Astrocyte (in vitro differentiated cells and primary cell): ENCODE measurements around the gene COL28A1. TPM values are rescaled to one million over a fixed set of nuclear protein-coding genes. Genes with fewer than 3 reads are reported as not detected.

Experiments
- DNase-seq: peaks from one replicate; pipeline ENCODE4 v3.0.0-alpha.2; 2010; ENCODE audit warnings: low read depth
- FAIRE-seq: peaks from 2 replicates; lab custom pipeline; 2011; peaks lifted over from hg19 to GRCh38; lab: Jason Lieb, UNC
- H2AFZ ChIP-seq: 2 replicates; pipeline ENCODE4 v1.6.0; 2012; ENCODE audit warnings: low read depth, low read length, inconsistent platforms
- H3K27ac ChIP-seq: 2 replicates; pipeline ENCODE4 v1.5.1; 2011; ENCODE audit warnings: low read depth, low read length, inconsistent platforms
- H3K27me3 ChIP-seq: 2 replicates; pipeline ENCODE4 v1.6.0; 2011; ENCODE audit warnings: low read length, inconsistent platforms; ENCODE audit not compliant: insufficient read depth
- H3K36me3 ChIP-seq: 2 replicates; pipeline ENCODE4 v1.5.1; 2011; ENCODE audit warnings: low read length, inconsistent platforms; ENCODE audit not compliant: insufficient read depth
- H3K4me1 ChIP-seq: 2 replicates; pipeline ENCODE4 v1.5.1; 2011; ENCODE audit warnings: low read length, inconsistent platforms; ENCODE audit not compliant: insufficient read depth
- H3K4me2 ChIP-seq: 2 replicates; pipeline ENCODE4 v1.6.0; 2012; ENCODE audit warnings: low read length, inconsistent platforms
- H3K4me3 ChIP-seq: 2 replicates; pipeline ENCODE4 v1.5.1; 2011; ENCODE audit warnings: low read depth, mild to moderate bottlenecking, low read length, inconsistent platforms; ENCODE audit not compliant: insufficient read depth
- H3K79me2 ChIP-seq: 2 replicates; pipeline ENCODE4 v1.6.0; 2012; ENCODE audit warnings: mild to moderate bottlenecking, low read length, inconsistent platforms; ENCODE audit not compliant: insufficient read depth
- H3K9ac ChIP-seq: 2 replicates; pipeline ENCODE4 v1.6.0; 2012; ENCODE audit warnings: mild to moderate bottlenecking, low read length, inconsistent platforms
- H3K9me3 ChIP-seq: 2 replicates; pipeline ENCODE4 v1.5.1; 2012; ENCODE audit warnings: low read depth, mild to moderate bottlenecking, low read length, inconsistent platforms; ENCODE audit not compliant: insufficient read depth
- H4K20me1 ChIP-seq: 2 replicates; pipeline ENCODE4 v1.6.0; 2012; ENCODE audit warnings: low read length, inconsistent platforms; ENCODE audit not compliant: insufficient read depth
- H3K27ac Mint-ChIP-seq: one replicate; pipeline ENCODE4 v1.8.0; 2021; ENCODE audit warnings: mild to moderate bottlenecking, mixed read lengths; ENCODE audit not compliant: unreplicated experiment
- H3K27me3 Mint-ChIP-seq: one replicate; pipeline ENCODE4 v1.8.0; 2021; ENCODE audit warnings: low read depth, mixed read lengths; ENCODE audit not compliant: unreplicated experiment
- H3K36me3 Mint-ChIP-seq: one replicate; pipeline ENCODE4 v1.8.0; 2021; ENCODE audit warnings: low read depth, mixed read lengths; ENCODE audit not compliant: unreplicated experiment
- H3K4me1 Mint-ChIP-seq: one replicate; pipeline ENCODE4 v1.8.0; 2021; ENCODE audit warnings: low read depth, mixed read lengths; ENCODE audit not compliant: unreplicated experiment
- H3K4me3 Mint-ChIP-seq: one replicate; pipeline ENCODE4 v1.8.0; 2021; ENCODE audit warnings: mild to moderate bottlenecking, moderate library complexity, mixed read lengths; ENCODE audit not compliant: unreplicated experiment
- H3K9me3 Mint-ChIP-seq: one replicate; pipeline ENCODE4 v1.8.0; 2021; ENCODE audit warnings: mild to moderate bottlenecking, mixed read lengths; ENCODE audit not compliant: unreplicated experiment
- EZH2 ChIP-seq: IDR thresholded peaks from 2 replicates; pipeline ENCODE4 v1.6.1; 2012; ENCODE audit warnings: mild to moderate bottlenecking, low read length, inconsistent platforms; ENCODE audit not compliant: insufficient read depth
- total RNA-seq: library from RNA; stranded (reverse); gene quantifications from 2 replicates; pipeline ENCODE4 v1.2.1, GENCODE V29; 2021
- TF ChIP-seq, protein P1 (sequence below): IDR thresholded peaks from 2 replicates; pipeline ENCODE4 v1.5.1; 2011; ENCODE audit warnings: low read depth, mild to moderate bottlenecking, inconsistent platforms, low read length, moderate library complexity; ENCODE audit not compliant: insufficient read depth

COL28A1 gene
- total RNA-seq, 1 donor from 2014 or later, result 0.11 TPM

DNA sequence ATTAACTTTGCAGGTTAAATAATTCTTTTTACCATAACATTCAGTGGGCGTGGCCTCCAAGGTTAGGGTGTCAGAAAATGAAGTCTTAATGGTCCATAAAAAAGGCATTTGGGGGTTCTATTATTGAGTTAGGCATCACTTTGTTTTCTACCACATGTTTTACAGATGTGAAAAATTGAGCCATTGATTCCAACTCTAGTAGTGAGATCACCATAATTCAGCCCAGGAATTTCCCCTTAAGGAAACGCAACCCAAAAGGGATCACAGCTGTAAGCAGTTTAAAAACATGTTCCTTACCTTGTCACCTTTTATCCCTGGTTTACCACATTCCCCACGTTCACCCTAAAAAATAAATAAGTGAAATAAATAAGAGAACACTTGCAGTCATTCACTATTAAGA, 24.9 kb downstream of the COL28A1 start:
- no peak overlapping the region for H3K4me3 Mint-ChIP-seq
- no peaks in the 10 kb centered on the region for H3K9me3 Mint-ChIP-seq
- H3K4me3 ChIP-seq, result no peak overlapping the region
- TF ChIP-seq, protein P1, sequence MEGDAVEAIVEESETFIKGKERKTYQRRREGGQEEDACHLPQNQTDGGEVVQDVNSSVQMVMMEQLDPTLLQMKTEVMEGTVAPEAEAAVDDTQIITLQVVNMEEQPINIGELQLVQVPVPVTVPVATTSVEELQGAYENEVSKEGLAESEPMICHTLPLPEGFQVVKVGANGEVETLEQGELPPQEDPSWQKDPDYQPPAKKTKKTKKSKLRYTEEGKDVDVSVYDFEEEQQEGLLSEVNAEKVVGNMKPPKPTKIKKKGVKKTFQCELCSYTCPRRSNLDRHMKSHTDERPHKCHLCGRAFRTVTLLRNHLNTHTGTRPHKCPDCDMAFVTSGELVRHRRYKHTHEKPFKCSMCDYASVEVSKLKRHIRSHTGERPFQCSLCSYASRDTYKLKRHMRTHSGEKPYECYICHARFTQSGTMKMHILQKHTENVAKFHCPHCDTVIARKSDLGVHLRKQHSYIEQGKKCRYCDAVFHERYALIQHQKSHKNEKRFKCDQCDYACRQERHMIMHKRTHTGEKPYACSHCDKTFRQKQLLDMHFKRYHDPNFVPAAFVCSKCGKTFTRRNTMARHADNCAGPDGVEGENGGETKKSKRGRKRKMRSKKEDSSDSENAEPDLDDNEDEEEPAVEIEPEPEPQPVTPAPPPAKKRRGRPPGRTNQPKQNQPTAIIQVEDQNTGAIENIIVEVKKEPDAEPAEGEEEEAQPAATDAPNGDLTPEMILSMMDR, result no peak
- no peak for TF ChIP-seq EZH2
- H3K4me1 ChIP-seq, result no peaks in the 10 kb centered on the region
- no peak overlapping the region for H3K27ac ChIP-seq
- no peaks in the 10 kb centered on the region for H4K20me1 ChIP-seq
- H3K36me3 ChIP-seq, result no peaks in the 10 kb centered on the region
- no peaks in the 10 kb centered on the region for H3K4me1 Mint-ChIP-seq
- FAIRE-seq, result no peak
- no peaks in the 10 kb centered on the region for H3K27me3 ChIP-seq
- no peaks in the 10 kb centered on the region for H3K79me2 ChIP-seq
- DNase-seq, result no peak
- no peak overlapping the region for H2AFZ ChIP-seq
- no peaks in the 10 kb centered on the region for H3K36me3 Mint-ChIP-seq
- no peaks in the 10 kb centered on the region for H3K27me3 Mint-ChIP-seq
- no peaks in the 10 kb centered on the region for H3K9me3 ChIP-seq
- H3K4me2 ChIP-seq, result no peak overlapping the region
- H3K9ac ChIP-seq, result no peak overlapping the region
- H3K27ac Mint-ChIP-seq, result no peak overlapping the region

DNA sequence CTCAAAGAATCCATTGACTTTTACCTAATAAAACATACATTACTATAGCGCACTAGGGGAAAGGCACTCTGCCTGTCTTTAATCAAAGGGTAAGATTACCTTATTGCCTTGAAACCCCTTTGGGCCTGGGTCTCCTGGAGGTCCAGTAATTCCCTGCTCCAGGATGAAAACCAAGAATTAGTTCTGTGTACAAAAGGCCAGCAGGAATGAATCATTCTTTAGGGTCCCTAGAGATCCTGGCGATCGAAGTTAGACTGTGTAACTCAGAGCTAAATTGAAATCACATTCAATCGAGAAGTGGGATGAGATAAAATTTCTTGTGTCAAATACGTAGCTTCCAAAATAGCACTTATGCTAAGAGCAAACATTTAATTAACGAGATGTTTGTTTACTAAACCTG, 29.8 kb downstream of the COL28A1 start:
- H3K4me1 Mint-ChIP-seq, result no peaks in the 10 kb centered on the region
- FAIRE-seq, result no peak
- Histone ChIP-seq H3K4me3 (no peak overlapping the region), H3K9ac (no peak overlapping the region), H3K36me3 (no peaks in the 10 kb centered on the region), H3K27me3 (no peaks in the 10 kb centered on the region), H2AFZ (no peak overlapping the region), H3K9me3 (no peaks in the 10 kb centered on the region), H4K20me1 (no peaks in the 10 kb centered on the region), H3K79me2 (no peaks in the 10 kb centered on the region), H3K27ac (no peak overlapping the region), H3K4me2 (no peak overlapping the region), H3K4me1 (no peaks in the 10 kb centered on the region)
- no peaks in the 10 kb centered on the region for H3K36me3 Mint-ChIP-seq
- H3K27ac Mint-ChIP-seq, result no peak overlapping the region
- no peaks in the 10 kb centered on the region for H3K9me3 Mint-ChIP-seq
- H3K27me3 Mint-ChIP-seq, result no peaks in the 10 kb centered on the region
- H3K4me3 Mint-ChIP-seq, result no peak overlapping the region
- TF ChIP-seq, protein P1, result no peak
- no peak for DNase-seq

DNA sequence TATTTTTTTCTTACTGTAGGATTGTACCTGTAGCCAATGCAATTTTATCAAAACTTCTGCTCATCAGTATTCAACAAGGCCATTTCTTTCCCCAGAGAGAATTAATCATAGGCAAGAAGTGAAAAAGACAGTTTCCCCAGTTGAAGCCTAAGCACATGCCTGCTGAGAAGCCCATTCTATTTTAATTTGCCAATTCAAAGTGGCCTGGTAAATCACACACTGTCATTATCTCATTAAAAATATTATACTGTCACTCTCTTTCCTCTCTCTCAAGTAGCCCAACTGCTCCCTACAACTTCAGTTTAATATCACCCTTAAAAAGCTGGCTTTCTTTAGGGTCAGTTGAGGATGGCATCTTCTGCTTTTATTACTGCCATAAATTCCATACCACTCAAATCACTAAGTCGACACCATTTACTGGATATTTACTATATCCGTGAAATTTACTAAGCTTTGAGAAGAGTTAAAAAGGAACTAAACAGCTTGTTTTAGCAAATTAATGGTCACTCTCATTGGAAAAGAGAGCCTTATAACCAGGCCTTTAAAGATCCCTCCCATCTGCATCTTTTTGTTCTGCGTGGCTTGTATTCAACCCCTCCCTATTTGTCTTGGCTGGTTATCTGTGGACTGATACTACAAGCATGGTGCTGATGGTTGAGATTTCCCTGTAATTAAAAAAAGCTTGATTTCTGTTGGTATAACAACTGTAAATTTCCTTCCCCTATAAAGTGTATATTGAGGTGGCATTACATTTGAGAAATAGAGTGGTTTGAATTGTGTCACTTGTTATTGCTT, 30.6 kb downstream of the COL28A1 start:
- TF ChIP-seq EZH2, result no peak
- TF ChIP-seq, protein P1, result no peak
- Histone ChIP-seq H3K4me2 (no peak overlapping the region), H3K9me3 (no peaks in the 10 kb centered on the region), H4K20me1 (no peaks in the 10 kb centered on the region), H3K4me3 (no peak overlapping the region), H3K36me3 (no peaks in the 10 kb centered on the region), H2AFZ (no peak overlapping the region), H3K27me3 (no peaks in the 10 kb centered on the region), H3K79me2 (no peaks in the 10 kb centered on the region), H3K9ac (no peak overlapping the region), H3K4me1 (no peaks in the 10 kb centered on the region), H3K27ac (no peak overlapping the region)
- FAIRE-seq (no peak), DNase-seq (no peak)
- H3K9me3 Mint-ChIP-seq, result no peaks in the 10 kb centered on the region
- H3K4me1 Mint-ChIP-seq, result no peaks in the 10 kb centered on the region
- no peak overlapping the region for H3K27ac Mint-ChIP-seq
- H3K27me3 Mint-ChIP-seq, result no peaks in the 10 kb centered on the region
- H3K36me3 Mint-ChIP-seq, result no peaks in the 10 kb centered on the region
- H3K4me3 Mint-ChIP-seq, result no peak overlapping the region
